Stimulated activated CD4-positive, alpha-beta T cell treated with anti-CD3 and anti-CD28 coated beads, Interleukin-15, amount 100 ng/mL, for 1 hour (primary cell): ENCODE results near the gene HIF1A.
"Not testable (repeated sequence)": the region's sequence is repeated elsewhere in the genome, so short reads cannot be mapped to it uniquely, and the experiment has no call there.

Experiments
- DNase-seq, 2 donors: peaks; one replicate each; pipeline ENCODE4 v3.0.0-alpha.2; 2020; ENCODE audit warnings: low read depth in 1 of 2, low spot score in 1 of 2

Gene HIF1A

DNA sequence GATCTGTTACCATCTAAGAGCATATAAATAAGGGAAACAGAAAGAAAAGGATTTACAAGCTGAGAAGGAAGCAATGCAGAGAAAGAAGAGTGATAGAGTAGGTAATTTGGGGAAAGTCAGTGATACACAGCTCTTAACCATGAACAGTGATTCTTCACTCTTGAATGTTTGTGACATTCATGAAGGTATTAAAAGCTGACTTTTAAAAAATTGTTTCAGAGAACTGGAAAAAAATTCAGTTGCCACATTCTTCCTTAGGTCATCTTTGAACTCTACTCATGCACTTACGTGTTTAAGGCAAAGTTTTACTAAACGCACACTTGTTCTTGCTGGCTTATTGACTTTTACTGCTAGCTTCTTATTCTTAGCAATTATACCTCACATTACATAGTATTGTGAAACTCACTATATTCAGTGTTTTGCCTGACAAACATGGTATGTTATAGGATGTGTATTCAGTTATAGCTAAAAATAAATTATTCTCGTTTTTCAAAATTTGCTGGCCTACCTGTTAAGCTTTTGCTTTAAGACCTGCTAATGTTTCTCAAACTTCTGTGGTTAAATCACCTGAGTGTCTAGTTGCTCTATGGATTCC, 10.9 kb downstream of the HIF1A start:
- DNase-seq: no peak

DNA sequence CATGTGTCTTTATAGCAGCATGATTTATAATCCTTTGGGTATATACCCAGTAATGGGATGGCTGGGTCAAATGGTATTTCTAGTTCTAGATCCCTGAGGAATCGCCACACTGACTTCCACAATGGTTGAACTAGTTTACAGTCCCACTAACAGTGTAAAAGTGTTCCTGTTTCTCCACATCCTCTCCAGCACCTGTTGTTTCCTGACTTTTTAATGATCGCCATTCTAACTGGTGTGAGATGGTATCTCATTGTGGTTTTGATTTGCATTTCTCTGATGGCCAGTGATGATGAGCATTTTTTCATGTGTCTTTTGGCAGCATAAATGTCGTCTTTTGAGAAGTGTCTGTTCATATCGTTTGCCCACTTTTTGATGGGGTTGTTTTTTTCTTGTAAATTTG, 12.5 kb downstream of the HIF1A start:
- not testable (repeated sequence) for DNase-seq

DNA sequence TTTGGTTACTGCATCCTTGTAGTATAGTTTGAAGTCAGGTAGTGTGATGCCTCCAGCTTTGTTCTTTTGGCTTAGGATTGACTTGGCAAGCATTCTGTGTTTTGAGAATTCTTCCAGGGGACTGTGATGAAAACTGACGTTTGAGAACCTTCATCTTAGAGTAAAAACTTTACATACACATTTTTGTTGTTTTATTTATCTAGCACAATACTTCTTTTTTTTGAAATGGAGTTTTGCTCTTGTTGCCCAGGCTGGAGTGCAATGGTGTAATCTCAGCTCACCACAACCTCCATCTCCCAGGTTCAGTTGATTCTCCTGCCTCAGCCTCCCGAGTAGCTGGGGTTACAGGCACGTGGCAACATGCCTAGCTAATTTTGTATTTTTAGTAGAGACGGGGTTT, 13.4 kb downstream of the HIF1A start:
- not testable (repeated sequence) for DNase-seq

DNA sequence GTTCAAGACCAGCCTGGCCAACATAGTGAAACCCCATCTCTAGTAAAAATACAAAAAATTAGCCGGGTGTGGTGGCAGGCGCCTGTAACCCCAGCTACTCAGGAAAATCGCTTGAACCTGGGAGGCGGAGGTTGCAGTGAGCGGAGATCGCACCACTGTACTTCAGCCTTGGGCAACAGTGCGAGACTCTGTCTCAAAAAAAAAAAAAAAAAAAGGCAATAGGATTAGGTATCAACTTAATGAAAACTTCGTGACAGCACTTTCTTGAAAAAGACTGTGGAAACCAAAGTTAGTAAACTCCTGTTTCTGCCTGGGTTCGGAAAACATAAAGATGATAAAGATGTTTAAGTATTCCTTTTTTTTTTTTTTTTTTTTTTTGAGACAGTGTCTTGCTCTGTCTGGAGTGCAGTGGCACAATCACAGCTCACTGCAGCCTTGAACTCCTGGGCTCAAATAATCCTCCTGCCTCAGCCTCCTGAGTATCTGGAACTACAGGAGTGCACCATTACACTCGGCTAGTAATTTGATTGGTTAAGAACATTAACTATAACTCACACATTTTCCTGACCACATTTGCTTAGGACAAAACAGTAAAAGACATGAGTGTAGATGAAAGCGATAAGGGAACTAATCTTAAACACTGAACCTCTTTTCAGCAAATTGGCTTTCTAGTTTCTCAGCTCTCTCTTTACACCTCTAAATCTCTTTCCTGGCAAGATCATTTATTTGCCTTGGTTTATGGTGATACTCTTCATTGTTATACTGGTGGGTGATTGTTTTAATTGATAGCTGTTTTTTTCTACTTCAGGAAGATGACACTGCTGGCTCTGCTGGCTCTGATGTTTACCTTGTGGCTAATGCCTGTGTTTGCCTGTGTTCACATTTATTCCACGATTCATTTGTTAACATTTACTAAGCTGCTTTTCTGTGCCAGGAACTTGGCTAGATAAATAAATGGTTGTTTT, 15.8 kb downstream of the HIF1A start:
- no peak for DNase-seq

DNA sequence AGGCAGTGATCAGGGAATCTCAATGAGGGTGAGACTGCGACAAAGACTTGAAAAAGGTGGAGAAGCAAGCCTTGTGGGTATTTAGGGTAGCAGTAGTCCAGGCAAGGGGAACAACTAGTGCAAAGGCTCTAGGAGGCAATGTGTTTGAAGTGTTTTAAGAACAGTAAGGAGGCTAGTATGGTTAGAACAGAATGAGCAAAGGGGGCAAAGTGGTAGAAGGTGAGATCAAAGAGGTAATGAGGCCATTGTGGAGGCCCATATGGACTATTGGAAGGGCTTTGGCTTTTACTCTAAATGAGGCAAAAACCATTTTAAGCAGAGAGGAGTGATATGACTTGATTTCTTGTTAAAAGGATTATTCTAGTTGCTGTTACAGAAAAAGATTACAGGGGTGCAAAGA, 16.8 kb downstream of the HIF1A start:
- no peak for DNase-seq

DNA sequence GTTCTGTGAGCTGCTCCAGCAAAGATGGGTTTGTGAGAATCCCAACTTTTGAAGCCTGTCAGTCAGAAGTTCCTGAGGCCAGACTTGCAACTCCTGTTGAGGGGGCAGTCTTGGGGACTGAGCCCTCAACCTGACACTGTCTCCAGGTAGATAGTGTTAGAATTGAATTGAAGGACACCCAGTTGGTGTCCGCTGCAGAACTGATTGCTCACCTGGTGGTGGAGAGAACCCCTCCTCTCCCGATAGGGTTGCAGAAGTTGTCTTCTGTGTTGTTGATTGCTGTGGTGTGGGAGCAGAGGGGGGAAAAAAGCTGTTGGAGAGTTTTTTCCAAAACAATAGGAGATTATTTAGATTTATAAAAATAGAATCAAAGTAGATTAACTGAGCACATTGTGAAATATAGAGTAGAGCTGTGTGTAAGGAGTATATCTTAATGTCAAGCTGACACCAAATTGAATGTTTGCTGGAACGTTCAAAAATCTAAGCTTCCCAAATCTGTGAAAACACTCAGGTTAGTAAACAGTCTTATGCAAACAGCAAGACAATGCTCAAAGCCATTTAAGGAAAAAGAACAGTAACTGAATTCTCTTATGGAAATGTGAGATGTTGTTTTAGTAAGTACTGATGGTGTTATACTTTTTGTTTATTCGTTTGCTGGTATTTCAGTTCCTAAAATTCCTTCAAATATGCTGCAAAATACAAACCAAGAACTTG, 18.6 kb downstream of the HIF1A start:
- no peak for DNase-seq

DNA sequence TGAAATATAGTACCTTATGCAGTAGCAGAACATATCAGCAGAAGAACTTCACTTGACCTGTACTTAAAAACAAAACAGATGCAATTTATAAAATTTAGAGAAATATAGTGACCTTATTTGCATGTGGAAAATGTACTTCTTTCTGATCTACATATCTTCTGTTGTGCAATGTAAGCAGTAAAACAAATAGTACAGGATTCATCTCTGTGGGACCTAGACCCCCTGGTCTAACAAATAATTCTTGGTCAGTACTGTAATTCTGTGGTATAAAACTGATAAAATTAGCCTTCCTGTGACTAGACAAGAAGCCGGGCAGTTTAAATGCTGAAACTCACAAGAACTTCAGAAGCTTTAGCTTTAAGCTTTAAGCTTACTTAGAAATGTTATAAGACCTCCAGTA, 21.6 kb downstream of the HIF1A start:
- DNase-seq: no peak

DNA sequence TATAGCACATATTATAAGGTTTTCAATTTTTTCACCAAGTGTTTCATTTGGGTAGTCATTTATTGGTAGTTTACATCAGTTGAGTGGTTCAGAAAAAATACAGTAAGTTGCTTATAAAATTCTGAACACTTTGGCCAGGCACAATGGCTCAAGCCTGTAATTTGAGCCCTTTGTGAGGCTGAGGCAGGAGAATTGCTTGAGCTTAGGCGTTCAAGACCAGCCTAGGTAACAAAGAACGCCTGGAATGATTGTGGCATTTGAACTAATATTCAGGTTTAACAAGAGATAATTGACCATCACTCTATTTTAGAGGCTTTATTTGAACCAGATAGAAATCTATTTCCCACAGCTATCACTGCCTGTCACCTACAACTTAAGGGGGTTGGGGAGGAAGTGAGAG, 22.7 kb downstream of the HIF1A start:
- no peak for DNase-seq

DNA sequence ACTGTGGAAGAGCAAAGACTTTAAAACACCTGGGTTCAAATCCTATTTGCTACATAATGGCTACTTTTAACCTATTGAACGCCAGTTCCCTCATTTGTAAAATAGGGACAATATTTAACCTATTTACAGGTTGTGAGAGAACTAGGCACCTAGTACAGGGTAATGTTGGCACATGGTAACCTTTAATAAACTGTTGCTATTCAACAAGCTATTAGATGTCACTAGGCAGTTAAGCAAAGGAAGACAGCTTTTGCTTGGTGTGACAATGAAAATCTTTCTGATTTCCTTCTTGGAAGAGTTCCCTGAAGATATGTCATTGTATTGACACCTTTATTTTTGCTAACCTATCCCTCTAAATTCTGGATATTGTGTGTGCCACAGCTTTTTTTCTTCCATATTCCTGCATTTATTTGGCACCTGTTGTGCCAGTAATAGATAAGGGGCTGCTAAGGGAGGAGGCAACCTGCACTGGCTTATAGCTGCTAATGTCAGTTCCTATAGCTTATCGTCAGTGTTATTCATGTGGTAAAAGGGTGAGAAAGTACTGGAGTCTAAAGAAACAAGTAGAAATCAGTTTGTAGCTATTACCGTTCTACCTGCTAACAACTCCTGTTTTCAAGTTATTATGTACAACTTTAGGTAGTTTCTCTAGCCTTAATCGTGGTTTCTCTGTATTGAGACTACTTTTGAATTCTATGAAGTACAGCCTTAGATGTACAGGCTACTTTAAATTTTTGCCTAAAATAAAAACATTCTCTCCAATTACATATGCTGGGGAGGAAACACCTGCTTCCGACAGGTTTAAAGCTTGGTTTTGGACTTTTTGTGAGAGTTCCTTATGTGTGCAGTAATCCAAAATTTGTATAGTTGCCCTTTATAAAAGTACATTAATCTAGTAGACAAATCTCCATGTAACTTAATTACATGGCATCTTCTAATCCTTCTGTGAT, 24.3 kb downstream of the HIF1A start:
- no peak for DNase-seq

DNA sequence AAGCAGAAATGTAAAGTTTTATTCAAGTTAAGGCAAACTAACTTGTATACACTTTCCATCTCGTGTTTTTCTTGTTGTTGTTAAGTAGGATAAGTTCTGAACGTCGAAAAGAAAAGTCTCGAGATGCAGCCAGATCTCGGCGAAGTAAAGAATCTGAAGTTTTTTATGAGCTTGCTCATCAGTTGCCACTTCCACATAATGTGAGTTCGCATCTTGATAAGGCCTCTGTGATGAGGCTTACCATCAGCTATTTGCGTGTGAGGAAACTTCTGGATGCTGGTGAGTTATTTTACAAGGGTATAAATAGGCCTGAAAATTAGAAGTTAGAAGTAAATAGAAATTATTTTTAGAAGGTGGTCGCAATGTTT, 25.0 kb downstream of the HIF1A start:
- no peak for DNase-seq

DNA sequence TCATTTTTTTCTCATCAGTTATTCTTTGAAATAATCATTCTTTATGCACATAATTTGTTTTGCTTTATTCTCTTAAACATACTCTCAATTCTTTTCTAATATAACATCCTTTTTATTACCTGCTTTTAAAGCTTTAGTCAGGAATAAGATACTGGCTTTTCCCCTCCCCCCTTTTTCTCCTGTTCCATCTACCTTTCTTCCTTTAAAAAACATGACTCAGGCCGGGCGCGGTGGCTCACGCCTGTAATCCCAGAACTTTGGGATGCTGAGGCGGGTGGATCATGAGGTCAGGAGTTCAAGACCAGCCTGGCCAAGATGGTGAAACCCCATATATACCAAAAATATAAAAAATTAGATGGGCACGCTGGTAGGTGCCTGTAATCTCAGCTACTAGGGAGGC, 25.4 kb downstream of the HIF1A start:
- no peak for DNase-seq

DNA sequence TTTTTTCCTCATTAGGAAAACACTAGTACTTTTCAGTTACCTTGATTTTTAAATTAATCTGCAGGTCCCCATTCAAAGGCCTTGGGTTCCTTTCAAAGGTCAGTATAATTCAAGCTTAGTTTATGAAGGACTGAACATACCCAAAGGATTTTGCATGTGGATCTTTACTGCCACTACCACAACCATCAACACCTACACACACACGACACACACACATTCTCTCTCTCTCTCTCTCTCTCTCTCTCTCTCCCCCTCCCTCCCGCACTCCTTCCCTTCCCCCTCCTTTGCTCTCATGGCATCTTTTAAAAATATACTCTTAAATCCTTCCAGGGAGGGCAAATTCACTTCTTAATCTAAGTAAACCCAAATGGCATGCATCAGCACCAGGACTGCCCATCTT, 28.8 kb downstream of the HIF1A start:
- DNase-seq: no peak

DNA sequence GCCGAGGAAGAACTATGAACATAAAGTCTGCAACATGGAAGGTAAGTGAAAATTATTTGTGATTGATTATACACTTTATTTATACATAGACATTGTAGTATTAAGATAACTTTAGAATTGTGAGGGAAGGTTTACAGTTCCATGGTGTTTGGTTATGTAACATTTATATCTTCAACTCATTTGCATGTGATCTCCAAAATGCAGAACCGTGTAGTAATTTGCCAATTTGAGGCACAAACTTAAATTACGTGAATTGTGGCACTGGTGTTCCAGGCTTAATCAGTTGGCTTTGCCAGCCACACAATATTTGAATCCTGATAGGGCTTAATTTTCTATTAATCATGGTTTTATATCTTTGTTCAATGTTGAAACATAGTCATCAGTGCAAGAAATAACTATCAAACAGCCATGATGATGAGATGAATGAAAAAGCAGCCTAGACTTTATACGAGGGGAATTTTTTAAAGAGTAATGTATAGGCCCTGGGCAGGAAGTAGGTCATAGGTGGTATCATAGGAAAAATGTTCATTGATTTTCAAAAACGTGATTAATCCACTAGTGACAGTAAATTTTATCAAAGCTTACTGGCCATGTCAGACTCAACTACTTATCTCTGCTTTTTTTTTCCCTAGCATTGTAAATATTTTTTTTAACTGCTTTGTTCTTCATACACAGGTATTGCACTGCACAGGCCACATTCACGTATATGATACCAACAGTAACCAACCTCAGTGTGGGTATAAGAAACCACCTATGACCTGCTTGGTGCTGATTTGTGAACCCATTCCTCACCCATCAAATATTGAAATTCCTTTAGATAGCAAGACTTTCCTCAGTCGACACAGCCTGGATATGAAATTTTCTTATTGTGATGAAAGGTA, 31.7 kb downstream of the HIF1A start:
- no peak for DNase-seq

DNA sequence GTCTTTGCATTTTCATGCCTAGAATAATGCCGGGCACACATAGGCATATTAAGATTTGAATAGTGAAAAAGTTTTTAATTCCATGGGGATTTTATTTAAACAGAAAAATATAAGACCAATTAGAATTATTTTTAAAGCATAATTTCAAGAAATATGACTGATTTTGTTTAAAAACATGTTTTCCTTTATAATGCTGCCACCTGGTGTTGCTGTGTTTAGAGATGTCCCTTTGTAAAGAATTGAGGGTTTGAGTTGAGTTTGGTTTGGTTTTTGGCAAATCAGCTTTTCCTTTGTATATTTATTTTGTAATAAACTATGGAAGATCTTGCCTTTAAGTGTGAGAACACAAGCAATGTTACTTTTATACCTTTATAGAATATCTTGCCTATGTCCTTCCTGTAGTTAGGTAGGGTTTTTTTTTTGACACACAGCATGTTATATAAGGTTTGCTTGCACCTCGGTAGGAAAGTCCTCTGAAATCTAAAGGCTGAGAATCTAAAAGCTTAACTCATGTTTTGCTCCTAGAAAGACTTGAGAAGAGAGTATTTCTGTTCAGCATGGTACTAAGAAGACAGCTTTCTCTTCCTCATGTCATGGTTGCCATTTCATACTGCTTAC, 35.6 kb downstream of the HIF1A start:
- DNase-seq: no peak

DNA sequence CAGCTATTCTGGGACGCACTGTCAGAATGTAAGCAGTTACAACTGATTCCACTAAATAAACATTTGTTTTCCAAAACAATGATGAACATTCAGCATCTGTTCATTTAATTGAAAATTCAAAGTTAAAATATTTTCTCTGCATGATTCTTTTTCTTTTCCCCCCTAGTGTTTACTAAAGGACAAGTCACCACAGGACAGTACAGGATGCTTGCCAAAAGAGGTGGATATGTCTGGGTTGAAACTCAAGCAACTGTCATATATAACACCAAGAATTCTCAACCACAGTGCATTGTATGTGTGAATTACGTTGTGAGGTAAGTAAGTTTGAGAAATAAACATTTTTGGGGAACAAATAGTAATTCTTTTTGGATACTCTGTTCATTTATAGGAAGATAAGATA, 38.7 kb downstream of the HIF1A start:
- DNase-seq: no peak

DNA sequence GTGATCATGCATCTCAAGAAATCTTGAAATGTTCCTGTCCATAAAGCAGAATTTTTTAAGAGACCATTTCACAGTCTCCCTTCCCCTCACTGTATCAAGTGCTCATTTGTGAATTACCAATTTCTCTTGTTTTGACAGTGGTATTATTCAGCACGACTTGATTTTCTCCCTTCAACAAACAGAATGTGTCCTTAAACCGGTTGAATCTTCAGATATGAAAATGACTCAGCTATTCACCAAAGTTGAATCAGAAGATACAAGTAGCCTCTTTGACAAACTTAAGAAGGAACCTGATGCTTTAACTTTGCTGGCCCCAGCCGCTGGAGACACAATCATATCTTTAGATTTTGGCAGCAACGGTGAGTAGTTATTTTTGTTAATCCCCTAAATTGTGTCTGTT, 41.4 kb downstream of the HIF1A start:
- no peak for DNase-seq

DNA sequence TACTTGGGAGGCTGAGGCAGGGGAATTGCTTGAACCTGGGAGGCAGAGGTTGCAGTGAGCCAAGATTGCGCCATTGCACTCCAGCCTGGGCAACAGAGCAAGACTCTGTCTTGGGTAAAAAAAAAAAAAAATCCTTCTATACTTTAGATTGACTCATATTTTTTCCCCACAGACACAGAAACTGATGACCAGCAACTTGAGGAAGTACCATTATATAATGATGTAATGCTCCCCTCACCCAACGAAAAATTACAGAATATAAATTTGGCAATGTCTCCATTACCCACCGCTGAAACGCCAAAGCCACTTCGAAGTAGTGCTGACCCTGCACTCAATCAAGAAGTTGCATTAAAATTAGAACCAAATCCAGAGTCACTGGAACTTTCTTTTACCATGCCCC, 42.6 kb downstream of the HIF1A start:
- no peak for DNase-seq

DNA sequence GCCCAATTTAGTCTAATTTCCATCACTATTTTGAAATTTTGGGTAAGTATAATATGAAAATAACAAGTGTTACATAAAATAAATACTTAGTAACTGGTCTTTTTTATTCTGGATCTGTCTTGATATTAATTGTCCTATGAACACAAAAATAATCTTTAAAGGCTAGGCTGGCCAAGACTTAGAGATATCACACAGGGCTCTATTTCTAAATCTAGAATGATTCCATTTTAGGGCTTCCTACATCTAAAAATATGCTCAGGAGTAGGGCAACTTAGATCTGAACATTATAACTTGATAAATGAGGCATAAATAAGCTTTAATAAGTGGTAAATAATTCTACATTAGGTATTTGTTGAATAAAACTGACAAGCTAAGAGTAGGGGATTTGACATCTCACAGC, 43.8 kb downstream of the HIF1A start:
- no peak for DNase-seq

DNA sequence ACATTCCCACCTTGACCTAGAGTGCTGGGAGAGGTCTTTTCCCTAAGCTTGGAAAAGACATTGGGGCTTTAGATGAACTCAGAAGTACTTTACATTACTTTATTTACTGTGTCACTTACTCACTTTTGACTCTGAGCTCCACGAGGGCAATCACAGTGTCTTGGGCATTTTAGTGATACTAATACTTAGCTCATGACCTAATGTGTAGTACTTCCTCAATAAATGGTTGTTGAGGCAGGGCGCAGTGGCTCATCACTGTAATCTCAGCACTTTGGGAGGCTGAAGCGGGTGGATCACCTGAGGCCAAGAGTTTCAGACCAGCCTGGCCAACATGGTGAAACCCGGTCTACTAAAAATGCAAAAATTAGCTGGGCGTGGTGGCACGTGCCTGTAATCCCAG, 47.1 kb downstream of the HIF1A start:
- no peak for DNase-seq

DNA sequence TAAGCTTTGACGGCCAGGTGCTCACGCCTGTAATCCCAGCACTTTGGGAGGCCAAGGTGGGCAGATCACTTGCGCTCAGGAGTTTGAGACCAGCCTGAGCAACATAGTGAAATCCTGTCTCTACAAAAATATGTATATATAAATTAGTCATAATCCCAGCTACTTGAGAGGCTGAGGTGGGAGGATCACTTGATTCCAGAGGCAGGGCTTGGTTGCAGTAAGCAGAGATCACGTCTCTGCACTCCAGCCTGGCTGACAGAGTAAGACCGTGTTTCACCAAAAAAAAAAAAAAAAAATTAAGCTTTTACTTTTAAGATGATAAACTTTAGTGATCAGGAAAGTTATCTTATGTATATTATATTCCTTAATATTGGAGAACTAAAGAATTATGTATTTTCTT, 48.9 kb downstream of the HIF1A start:
- no peak for DNase-seq
